ENCODE results near the gene B3GALT4.

B3GALT4 gene

GRCh38 chr6:33243476-33243875 is 33.4 kb upstream of the B3GALT4 start:
- H3K4me3 ChIP-seq (ENCODE audit: low read depth, low read length) = no peak overlapping the region
- DNase-seq (ENCODE audit: low read depth) = no peak
- TF ChIP-seq, protein P1, sequence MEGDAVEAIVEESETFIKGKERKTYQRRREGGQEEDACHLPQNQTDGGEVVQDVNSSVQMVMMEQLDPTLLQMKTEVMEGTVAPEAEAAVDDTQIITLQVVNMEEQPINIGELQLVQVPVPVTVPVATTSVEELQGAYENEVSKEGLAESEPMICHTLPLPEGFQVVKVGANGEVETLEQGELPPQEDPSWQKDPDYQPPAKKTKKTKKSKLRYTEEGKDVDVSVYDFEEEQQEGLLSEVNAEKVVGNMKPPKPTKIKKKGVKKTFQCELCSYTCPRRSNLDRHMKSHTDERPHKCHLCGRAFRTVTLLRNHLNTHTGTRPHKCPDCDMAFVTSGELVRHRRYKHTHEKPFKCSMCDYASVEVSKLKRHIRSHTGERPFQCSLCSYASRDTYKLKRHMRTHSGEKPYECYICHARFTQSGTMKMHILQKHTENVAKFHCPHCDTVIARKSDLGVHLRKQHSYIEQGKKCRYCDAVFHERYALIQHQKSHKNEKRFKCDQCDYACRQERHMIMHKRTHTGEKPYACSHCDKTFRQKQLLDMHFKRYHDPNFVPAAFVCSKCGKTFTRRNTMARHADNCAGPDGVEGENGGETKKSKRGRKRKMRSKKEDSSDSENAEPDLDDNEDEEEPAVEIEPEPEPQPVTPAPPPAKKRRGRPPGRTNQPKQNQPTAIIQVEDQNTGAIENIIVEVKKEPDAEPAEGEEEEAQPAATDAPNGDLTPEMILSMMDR (IDR thresholded peaks at IDR 0.05; ENCODE audit: insufficient read depth, low read depth, low read length, missing control alignments) = no peak

DNA sequence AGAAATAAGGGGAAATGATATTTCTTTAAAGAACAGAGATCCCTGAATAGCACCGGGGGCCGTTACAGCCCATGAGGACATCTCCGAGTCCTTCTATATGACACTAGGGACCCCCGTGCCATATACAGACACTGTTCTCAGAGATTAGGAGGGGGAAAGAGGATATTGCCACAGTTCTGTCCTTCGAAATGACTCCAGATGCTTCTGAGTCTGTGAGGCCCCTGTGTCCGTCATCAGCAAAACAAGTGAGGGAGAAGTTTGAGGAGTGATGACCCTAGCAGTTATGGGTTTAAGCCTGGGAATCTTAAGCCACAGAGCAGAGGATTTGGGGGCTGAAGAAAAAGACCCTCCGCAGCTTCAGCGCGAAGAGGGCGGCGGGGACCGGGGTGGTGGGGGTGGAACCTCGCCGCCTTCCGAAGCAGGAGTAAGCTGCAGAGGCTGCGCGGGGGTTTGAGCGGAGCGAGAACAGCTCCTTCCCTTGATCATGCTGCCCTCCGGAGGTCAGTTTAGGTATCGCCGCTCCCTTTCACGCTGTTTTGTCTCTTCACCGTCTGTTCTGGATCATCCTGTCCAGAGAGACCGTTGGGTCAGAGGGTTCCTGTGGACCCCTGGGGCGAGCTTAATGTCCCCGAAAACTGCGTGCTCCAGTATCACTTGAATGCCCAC is 28.8 kb upstream of the B3GALT4 start:
- TF ChIP-seq, protein P1 (IDR thresholded peaks at IDR 0.05; ENCODE audit: insufficient read depth, low read depth, low read length, missing control alignments) = peak; percentile 96
- H3K4me3 ChIP-seq (ENCODE audit: low read depth, low read length) = peak overlapping the region; percentile 69
- peak; percentile 92 for DNase-seq (ENCODE audit: low read depth)

- TF ChIP-seq, protein P1 (IDR thresholded peaks at IDR 0.05; ENCODE audit: insufficient read depth, low read depth, low read length, missing control alignments) = no peak
- no peak for DNase-seq (ENCODE audit: low read depth)
- H3K4me3 ChIP-seq (ENCODE audit: low read depth, low read length) = peak overlapping the region; percentile 69
Observed at GRCh38 chr6:33248643-33248931, 28.3 kb upstream of the B3GALT4 start.

DNA sequence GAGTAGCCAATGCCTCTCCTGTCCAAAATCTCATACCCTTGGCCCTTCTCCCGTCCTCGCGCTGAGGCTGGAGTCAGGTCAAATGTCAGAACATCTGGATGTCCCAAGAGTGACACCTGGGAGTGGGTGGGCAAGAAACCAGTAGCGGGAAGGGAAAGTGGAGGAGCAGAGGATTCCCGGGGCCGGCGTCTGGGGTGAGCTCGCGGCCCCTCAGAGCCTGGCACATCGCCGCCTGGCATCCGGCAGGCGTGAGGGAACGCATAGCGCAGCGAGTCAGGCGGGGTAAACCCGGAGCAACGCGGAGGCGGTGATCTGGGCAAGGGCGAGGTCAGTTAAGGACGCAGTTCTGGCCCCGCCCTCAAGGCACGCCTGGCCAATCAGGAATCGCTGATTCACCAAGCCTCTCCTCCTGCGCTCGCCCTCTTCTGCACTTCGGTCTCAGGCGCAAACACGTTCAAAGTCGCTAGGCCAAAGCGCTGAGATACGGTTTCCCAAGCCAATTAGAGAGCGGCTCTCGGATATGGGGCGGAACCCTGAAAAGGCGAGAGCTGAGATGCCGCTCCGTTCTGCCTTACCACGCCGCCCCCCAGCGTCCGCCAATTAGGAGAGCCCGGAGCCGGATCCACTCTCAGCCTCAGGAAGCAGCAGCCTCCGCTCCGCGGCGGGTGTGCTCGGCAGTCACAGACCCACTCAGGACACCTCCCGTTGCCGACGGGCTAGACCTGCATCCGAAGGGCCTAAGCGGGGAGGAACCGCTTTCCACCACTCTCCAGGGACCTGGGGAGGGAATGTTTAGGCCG is 27.8 kb upstream of the B3GALT4 start:
- peak overlapping the region; percentile 80 for H3K4me3 ChIP-seq (ENCODE audit: low read depth, low read length)
- TF ChIP-seq, protein P1 (IDR thresholded peaks at IDR 0.05; ENCODE audit: insufficient read depth, low read depth, low read length, missing control alignments) = no peak
- DNase-seq (ENCODE audit: low read depth) = peak; percentile 99

DNA sequence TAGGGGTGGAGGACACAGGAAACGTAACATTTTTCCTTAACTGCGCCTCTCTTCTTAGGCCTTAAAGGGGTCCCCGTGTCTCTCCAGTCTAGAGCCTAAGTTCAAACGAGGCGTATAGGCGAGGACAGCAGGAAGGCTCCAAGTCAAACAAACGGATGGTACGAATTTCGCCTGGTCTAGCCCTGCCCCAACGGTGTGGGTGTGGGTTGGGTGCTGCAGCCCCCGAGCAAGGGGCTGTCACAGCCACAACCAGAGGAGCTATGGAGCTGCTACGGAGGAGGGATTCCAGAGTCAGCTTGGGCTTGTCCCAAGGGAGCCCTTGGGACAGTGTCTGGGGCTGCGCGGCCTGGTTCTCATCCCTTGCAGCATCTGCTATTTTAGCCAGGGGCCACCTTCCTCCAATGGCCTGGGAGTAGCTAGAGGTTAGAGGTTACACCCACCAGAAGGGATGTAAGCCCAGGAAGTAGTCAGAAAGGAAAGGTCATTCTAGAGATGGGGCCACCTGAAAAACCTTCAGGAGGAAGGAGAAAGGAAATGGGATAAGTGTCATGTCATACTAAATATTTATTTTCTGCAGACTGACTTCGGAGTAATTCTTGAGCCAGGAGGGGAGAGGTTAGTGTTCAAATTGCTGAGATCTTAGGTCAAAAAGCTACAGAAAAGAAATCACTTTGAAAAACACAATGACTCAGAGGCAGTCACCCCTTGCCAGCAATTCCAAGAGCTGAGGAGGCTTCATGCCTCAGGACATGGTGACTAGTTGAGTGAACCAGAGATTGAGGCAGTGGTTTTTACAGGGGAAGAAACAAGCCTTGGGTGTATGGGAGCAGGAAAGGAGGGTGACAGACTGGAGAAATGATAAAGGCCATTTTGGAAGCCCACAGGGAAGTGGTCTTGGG is 26.9 kb upstream of the B3GALT4 start:
- peak overlapping the region; percentile 80 for H3K4me3 ChIP-seq (ENCODE audit: low read depth, low read length)
- DNase-seq (ENCODE audit: low read depth) = no peak
- TF ChIP-seq, protein P1 (IDR thresholded peaks at IDR 0.05; ENCODE audit: insufficient read depth, low read depth, low read length, missing control alignments) = no peak

DNA sequence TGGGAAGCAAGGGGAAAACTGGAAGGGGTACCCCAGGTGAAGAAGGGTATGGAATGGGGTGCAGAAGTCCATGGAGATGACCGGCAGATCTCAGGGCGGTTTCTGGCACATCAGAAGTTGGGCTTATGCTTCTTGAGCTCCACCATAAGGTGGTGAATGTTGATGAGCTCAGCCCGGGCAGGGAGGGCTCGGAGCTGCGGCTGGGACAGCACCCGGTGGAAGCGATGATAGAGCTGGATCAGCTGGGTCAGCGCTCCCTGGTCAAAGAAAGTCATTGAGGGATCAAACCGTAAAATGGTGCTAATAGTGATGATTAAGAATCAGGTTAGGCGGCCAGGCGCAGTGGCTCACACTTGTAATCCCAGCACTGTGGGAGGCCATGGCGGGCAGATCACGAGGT is 26.2 kb upstream of the B3GALT4 start:
- no peak overlapping the region for H3K4me3 ChIP-seq (ENCODE audit: low read depth, low read length)
- no peak for DNase-seq (ENCODE audit: low read depth)
- TF ChIP-seq, protein P1 (IDR thresholded peaks at IDR 0.05; ENCODE audit: insufficient read depth, low read depth, low read length, missing control alignments) = no peak

All from GM12865 (cell line).